ENCODE data around the gene CFAP61. TPM values are rescaled to one million over a fixed set of nuclear protein-coding genes. Genes with fewer than 3 reads are reported as not detected.

Gene CFAP61
- polyA plus RNA-seq, 1 of the 3 experiments (the other 2 are of a cell fraction): 0.26 TPM

DNA sequence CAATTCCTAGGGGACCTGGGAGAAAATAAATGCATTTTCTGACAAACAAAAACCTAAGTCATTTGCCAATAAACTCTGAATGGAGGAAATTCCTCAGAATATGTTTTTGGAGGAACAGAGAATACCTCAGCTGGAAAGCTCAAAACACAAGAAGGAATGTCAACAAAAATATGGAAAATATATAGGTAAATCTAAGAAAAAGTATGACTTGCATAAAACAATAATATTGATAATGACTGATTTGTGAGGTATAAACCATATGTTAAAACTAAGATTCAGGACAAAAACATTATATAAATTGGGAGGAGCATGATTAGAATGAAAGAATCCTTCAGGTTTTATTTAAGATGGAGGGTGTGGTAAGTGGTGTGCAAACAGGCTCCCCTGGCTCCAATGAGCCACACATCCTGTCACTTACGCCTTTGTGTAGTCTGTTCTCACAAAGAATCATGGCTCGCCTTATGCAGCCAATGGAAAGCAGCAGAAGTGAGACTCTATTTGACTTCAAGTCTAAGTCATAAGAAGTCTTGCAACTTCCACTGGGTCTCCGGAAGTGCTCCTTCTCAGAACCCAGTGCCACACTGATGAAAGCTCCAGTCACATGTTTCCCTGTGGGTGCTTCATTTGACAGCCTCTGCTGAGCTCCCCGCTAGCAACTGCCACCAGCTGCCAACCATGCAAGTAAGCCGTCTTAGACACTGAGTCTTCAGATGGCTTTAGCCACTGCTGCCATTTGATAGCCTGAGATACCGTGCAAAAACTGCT lies 8.1 kb downstream of the CFAP61 start:
- Histone ChIP-seq H3K27ac (ENCODE audit: low read depth in 2 of 2, low read length in 1 of 2) (no peak overlapping the region), H3K4me1 (ENCODE audit: control insufficient read depth in 1 of 2, insufficient read depth in 2 of 2, low read depth in 1 of 2, low read length in 1 of 2) (no peaks in the 10 kb centered on the region; a peak in 1 of 4 replicates), H3F3A (replicated peaks; ENCODE audit: insufficient read depth) (no peaks in the 10 kb centered on the region), H3K36me3 (replicated peaks in 1 of 2; ENCODE audit: control insufficient read depth in 1 of 2, insufficient read depth in 2 of 2, low read length in 1 of 2) (no peaks in the 10 kb centered on the region), H3K79me2 (ENCODE audit: insufficient read depth) (no peaks in the 10 kb centered on the region), H3K9me2 (no peaks in the 10 kb centered on the region), H3K9ac (no peak overlapping the region), H2AFZ (ENCODE audit: low read depth) (no peak overlapping the region), H3K4me3 (ENCODE audit: low read depth in 2 of 2, low read length in 1 of 2) (no peak overlapping the region), H4K20me1 (ENCODE audit: insufficient read depth) (no peaks in the 10 kb centered on the region), H3K9me3 (no peaks in the 10 kb centered on the region), H3K4me2 (no peak overlapping the region), H3K27me3 (ENCODE audit: insufficient read depth) (no peaks in the 10 kb centered on the region)
- ChIA-PET CTCF (interaction anchor here (1.0 kb wide), 1 partner anchor 23 kb away, joined by 3 read pairs; no protein-coding TSS in a partner anchor), POLR2A (no interaction called here)
- DNase-seq: no peak
- no peak for TF ChIP-seq CTCF (IDR thresholded peaks at IDR 0.05)
- TF ChIP-seq FOSL2 (IDR thresholded peaks at IDR 0.05; ENCODE audit: borderline replicate concordance, low read depth): no peak
- no peak for TF ChIP-seq FOXM1 (IDR thresholded peaks at IDR 0.05; ENCODE audit: low read depth)
- TF ChIP-seq, protein P1, sequence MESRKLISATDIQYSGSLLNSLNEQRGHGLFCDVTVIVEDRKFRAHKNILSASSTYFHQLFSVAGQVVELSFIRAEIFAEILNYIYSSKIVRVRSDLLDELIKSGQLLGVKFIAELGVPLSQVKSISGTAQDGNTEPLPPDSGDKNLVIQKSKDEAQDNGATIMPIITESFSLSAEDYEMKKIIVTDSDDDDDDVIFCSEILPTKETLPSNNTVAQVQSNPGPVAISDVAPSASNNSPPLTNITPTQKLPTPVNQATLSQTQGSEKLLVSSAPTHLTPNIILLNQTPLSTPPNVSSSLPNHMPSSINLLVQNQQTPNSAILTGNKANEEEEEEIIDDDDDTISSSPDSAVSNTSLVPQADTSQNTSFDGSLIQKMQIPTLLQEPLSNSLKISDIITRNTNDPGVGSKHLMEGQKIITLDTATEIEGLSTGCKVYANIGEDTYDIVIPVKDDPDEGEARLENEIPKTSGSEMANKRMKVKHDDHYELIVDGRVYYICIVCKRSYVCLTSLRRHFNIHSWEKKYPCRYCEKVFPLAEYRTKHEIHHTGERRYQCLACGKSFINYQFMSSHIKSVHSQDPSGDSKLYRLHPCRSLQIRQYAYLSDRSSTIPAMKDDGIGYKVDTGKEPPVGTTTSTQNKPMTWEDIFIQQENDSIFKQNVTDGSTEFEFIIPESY (IDR thresholded peaks at IDR 0.05; ENCODE audit: borderline replicate concordance, low read depth): no peak
- TF ChIP-seq MEF2A (IDR thresholded peaks at IDR 0.05; ENCODE audit: borderline replicate concordance, low read depth): no peak
- TF ChIP-seq POLR2AphosphoS5 (IDR thresholded peaks at IDR 0.05; ENCODE audit: low read depth, low read length): no peak
- no peak for TF ChIP-seq RCOR1 (IDR thresholded peaks at IDR 0.05; ENCODE audit: low read length)
- TF ChIP-seq, protein P2, sequence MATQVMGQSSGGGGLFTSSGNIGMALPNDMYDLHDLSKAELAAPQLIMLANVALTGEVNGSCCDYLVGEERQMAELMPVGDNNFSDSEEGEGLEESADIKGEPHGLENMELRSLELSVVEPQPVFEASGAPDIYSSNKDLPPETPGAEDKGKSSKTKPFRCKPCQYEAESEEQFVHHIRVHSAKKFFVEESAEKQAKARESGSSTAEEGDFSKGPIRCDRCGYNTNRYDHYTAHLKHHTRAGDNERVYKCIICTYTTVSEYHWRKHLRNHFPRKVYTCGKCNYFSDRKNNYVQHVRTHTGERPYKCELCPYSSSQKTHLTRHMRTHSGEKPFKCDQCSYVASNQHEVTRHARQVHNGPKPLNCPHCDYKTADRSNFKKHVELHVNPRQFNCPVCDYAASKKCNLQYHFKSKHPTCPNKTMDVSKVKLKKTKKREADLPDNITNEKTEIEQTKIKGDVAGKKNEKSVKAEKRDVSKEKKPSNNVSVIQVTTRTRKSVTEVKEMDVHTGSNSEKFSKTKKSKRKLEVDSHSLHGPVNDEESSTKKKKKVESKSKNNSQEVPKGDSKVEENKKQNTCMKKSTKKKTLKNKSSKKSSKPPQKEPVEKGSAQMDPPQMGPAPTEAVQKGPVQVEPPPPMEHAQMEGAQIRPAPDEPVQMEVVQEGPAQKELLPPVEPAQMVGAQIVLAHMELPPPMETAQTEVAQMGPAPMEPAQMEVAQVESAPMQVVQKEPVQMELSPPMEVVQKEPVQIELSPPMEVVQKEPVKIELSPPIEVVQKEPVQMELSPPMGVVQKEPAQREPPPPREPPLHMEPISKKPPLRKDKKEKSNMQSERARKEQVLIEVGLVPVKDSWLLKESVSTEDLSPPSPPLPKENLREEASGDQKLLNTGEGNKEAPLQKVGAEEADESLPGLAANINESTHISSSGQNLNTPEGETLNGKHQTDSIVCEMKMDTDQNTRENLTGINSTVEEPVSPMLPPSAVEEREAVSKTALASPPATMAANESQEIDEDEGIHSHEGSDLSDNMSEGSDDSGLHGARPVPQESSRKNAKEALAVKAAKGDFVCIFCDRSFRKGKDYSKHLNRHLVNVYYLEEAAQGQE (IDR thresholded peaks at IDR 0.05; ENCODE audit: low read depth, low read length): no peak
- TF ChIP-seq, protein P3, sequence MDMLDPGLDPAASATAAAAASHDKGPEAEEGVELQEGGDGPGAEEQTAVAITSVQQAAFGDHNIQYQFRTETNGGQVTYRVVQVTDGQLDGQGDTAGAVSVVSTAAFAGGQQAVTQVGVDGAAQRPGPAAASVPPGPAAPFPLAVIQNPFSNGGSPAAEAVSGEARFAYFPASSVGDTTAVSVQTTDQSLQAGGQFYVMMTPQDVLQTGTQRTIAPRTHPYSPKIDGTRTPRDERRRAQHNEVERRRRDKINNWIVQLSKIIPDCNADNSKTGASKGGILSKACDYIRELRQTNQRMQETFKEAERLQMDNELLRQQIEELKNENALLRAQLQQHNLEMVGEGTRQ (IDR thresholded peaks at IDR 0.05; ENCODE audit: borderline replicate concordance, low read depth, low read length): no peak
- TF ChIP-seq, protein P4, sequence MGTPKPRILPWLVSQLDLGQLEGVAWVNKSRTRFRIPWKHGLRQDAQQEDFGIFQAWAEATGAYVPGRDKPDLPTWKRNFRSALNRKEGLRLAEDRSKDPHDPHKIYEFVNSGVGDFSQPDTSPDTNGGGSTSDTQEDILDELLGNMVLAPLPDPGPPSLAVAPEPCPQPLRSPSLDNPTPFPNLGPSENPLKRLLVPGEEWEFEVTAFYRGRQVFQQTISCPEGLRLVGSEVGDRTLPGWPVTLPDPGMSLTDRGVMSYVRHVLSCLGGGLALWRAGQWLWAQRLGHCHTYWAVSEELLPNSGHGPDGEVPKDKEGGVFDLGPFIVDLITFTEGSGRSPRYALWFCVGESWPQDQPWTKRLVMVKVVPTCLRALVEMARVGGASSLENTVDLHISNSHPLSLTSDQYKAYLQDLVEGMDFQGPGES (IDR thresholded peaks at IDR 0.05; ENCODE audit: low read depth, low read length): no peak
- TF ChIP-seq NFIC (IDR thresholded peaks at IDR 0.05; ENCODE audit: borderline replicate concordance): no peak
- TF ChIP-seq, protein P5, sequence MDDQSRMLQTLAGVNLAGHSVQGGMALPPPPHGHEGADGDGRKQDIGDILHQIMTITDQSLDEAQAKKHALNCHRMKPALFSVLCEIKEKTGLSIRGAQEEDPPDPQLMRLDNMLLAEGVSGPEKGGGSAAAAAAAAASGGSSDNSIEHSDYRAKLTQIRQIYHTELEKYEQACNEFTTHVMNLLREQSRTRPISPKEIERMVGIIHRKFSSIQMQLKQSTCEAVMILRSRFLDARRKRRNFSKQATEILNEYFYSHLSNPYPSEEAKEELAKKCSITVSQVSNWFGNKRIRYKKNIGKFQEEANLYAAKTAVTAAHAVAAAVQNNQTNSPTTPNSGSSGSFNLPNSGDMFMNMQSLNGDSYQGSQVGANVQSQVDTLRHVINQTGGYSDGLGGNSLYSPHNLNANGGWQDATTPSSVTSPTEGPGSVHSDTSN (IDR thresholded peaks at IDR 0.05): no peak
- TF ChIP-seq FOXJ3 (CRISPR knock-in tag; IDR thresholded peaks at IDR 0.05): no peak
- no peak for TF ChIP-seq MXI1 (IDR thresholded peaks at IDR 0.05; ENCODE audit: low read depth, low read length)
- 75% methylated on average over 6 of the region's 6 CpGs for WGBS (ENCODE audit: low lambda C conversion rate)
